GDM1 (cell line): ENCODE results near the gene PRMT2.

Experiments used
- DNase-seq: peaks from one replicate; lab custom pipeline; 2025; lab: John Stamatoyannopoulos, UW

PRMT2 gene

DNA sequence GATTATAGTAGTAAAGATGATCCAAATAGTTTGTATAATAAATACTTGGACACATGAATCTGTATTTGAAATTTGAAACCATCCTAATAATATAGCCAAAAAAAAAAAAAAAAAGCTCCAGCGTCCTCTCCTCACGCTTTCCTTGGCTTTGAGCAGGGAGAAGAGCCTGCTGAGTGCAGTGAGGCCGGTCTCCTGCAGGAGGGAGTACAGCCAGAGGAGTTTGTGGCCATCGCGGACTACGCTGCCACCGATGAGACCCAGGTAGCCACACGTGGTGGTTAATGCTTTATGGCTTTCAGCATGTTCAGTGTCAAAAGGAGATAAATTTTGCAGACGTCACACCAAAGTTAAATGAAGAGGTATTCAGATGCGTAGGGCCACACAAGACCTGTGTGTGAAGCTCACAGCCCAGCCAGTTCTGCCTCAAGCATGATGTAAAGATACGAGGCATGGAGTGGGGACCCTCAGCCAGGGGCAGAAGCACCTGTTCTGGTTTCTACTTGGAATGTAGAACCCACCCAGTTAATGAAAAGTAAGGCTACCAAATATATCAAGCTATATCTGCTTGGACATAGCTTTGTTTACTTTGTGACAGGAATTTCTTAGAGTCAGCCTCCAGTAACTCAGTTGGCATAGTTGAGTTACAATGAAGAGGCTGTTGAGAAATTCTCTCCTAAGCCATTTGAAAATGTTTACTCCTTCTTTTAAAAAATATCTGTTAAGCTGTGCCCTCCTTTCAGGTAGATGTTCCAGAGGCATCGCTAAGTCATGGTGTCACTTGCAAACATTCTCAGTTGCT lies 8.1 kb downstream of the PRMT2 start:
- DNase-seq = no peak

DNA sequence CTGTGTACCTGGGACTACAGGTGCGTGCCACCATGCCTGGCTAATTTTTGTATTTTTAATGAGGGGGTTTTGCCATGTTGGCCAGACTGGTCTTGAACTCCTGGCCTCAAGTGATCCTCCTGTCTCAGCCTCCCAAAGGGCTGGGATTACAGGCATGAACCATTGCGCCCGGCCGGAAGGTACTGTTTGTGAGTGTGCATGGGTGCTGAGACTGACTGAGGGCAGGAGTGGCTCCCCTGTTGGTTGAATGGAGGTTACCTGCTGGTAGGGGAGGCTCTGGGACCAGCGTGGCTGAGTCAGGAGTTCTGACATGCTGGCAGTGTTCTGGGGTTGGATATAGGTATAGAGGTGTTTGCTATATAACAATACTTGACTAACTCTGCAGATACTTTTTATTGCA lies 10.4 kb downstream of the PRMT2 start:
- no peak for DNase-seq

DNA sequence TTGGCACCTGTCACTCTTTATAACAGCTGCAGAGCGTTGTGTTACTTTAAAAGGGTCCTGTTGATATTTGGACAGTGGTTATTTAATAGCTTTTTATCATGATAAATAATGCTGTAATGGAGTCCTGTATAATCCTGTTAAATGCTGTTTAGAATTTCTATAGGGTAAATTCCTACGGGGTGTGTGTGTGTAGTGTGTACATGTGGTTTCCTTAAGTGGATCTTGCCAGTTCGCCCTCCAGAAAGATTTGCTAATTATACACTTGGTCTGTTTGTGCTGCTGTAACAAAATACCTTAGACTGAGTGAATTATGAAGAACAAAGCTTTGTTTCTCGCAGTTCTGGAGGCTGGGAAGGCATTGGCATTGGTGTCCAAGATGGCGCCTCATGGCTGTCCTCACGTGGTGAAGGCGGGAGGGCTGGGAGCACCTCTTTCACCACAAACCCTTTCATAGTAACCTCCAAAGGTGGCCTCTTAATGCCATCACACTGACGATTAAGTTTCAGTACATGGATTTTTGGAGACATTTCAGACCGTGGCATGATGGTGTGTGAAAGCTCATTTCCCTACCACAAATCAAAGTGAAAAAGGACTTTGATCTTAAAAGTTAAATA lies 11.2 kb downstream of the PRMT2 start:
- DNase-seq = no peak

DNA sequence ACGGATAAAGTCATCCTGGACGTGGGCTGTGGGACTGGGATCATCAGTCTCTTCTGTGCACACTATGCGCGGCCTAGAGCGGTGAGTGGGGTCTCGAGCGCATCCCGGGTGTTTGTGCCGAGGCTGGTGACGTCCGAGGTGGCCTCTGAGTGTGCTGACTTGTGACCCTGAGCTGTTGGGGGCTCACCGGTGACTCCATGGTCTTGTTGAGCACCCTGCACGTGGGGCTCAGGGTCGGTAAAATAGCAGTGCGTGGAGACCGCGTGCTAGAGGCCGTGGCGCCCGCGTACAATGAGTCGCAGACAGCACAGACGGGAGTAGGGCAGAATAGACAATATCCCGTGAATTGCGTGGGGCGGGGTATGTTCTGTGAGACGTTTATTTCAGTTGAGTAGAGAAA lies 13.1 kb downstream of the PRMT2 start:
- DNase-seq = no peak

DNA sequence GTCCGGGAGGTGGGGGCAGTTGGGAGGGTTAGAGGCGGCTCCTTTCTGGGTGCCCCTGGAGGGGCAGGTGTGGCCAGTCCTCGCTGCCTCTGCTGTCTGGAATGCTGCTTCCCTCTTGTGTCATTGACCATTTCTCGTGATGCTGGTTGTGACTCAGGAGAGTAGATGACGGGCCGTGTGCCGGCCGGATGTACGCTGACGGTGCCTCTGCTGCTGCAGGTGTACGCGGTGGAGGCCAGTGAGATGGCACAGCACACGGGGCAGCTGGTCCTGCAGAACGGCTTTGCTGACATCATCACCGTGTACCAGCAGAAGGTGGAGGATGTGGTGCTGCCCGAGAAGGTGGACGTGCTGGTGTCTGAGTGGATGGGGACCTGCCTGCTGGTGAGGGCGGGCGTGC lies 13.9 kb downstream of the PRMT2 start:
- DNase-seq = no peak

DNA sequence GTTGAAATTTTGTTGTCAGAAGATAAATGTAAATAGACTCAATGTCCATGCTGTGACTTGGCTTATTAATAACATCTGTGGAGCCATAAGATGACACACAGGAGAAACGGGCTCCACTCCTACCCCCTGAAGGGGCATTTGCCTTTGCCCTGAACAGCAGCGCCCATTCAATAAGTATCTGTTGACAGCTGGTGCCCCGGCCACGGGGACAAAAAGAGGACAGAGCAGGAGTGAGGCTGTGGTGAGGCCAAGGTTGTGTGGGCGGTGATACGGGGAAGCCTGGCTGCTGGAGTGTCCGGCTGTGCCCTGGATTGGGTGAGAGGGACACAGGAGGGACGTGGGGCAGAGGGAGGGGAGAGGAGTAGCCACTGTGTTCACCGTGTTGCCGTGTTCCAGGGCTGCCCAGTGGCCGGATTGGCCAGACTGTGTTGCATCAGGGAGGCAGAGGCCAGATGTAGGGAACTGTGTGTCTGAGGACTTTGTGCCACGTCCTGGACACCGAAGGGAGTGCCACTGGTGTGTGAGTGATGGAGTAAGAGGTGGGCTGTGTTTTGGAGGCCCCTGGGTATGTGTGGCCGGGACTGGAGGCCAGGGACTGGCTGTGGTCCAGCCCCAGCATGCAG lies 15.1 kb downstream of the PRMT2 start:
- no peak for DNase-seq

DNA sequence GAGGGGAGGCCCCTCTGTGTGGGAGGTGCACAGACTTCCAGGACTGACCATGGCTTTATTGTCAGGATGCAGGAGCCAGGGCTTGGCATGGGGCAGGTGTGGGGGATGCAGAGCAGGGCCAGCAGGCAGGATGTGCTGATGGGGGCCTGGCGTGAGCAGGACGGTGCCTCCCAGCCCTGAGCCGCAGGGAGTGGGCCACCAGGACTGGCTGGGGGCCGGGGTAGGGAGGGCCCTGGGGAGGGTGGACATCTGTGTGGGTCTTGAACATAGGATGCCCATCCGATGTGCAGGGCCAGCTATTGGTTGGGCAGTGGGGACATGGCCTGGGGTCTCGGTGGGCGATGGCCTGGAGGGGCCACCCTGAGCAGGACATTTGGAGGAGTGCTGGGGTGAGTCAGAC lies 15.6 kb downstream of the PRMT2 start:
- DNase-seq = no peak

DNA sequence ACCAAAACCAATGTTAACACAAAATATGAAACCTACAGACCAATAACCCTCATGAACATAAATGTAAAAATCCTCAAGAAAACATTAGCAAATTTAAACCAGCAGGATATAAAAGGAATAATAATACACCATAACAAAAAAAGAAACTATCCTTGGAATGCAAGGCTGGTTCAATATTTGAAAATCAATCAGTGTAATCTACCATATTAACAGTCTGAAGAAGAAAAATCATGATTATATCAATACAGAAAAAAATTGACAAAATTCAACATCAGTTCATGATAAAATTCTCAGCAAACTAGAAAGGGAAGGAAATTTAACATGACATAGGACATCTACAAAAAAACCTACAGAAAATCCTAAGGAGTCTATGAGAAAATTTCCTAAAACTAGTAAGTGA lies 19.8 kb downstream of the PRMT2 start:
- no peak for DNase-seq

DNA sequence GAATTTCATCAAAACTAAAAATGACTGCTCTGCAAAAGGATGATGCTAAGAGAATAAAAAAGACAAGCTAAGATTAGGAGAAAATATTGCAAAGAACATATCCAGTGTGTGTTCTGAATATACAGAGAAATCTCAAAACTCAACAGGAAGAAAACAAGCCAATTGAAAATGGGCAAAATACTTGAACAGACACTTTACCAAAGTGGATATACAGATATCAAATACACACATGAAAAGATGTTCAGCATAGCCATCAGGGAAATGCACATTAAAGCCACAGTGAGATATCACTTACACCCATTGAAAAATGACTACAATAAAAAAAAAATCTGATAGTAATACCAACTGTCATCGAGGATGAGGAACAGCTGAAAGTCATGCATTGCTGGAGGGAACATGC lies 21.3 kb downstream of the PRMT2 start:
- DNase-seq = no peak

DNA sequence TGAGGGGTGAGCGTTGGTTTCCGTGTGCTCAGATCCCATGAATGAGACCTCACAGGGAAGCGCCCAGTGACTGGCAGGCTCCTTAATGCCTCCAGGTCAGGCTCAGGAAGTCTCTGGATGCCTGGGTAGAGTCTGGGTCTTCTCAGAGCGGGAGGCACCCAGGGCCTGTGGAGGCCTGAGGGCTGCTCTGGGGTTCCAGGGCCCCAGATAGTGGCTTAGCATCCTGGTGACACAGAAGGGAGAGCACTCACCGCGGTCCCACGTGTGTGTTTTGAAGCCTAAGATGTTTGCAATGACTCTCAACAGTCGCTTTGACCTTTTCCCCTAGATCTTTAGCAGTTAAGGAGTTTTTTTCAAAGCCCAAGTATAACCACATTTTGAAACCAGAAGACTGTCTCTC lies 25.0 kb downstream of the PRMT2 start:
- DNase-seq = no peak

DNA sequence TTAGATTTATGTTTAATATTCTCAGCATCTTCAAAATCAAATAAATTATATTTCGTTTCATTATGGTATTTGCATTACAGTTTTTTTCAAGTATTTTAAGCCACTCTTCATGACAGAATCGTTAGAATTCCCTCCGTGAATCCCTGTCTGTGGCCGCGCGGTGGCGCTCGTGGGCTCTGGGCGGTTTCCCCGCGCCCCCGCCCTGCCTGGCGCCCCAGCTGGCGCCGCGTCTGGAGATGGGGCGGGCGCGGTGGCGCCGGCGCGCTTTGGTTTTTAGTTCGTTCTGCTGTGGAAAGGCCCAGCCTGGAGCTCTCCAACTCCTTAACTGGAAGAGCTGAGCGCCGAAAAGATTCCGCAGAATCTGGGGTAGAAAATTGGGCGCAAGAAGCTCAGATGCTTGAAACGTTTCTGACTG lies 25.7 kb downstream of the PRMT2 start:
- DNase-seq = no peak

DNA sequence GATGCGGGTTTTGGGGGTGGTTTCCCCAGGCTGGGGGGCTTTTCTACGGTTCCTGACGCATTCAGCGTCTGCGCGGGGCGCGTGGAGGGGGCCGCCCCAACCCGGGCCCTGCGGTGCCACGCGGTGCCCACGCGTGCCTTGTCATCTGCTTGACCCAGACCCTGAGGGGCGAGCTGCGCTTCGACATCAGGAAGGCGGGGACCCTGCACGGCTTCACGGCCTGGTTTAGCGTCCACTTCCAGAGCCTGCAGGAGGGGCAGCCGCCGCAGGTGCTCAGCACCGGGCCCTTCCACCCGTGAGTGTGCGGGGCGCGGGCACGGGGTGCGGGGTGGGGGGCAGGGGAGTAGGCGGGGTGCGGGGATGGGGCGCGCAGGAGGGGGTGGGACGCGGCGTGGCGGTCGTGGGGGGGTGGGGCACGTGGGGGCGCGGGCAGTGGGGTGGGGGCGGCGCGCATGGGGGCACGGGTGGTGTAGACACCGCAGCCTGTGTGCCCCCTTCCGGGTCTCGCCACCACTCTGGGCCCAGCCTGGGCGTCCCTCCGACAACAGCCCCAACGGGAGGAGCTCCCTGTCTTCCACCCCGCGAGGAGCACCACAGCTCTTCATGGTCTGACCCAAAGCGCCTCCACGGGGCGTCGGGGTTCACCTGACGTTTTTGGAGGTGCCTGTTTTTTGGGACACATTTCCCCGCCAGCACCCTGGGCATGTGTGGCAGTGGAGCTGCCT lies 26.3 kb downstream of the PRMT2 start:
- DNase-seq = no peak

DNA sequence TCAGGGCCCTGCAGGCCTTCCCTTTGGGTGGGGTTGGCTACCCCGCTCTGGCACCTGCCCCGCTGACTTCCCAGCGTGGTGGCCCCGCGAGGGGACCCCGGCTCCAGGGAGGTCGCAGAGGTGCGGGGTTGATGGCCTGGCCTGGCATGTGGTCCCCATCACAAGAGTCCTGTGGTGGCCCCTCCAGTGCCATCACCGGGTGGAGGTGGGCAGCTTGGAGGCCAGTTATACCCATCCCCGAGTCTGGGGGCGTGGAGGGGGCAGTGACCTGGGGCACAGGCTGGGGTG lies 26.8 kb downstream of the PRMT2 start:
- no peak for DNase-seq

DNA sequence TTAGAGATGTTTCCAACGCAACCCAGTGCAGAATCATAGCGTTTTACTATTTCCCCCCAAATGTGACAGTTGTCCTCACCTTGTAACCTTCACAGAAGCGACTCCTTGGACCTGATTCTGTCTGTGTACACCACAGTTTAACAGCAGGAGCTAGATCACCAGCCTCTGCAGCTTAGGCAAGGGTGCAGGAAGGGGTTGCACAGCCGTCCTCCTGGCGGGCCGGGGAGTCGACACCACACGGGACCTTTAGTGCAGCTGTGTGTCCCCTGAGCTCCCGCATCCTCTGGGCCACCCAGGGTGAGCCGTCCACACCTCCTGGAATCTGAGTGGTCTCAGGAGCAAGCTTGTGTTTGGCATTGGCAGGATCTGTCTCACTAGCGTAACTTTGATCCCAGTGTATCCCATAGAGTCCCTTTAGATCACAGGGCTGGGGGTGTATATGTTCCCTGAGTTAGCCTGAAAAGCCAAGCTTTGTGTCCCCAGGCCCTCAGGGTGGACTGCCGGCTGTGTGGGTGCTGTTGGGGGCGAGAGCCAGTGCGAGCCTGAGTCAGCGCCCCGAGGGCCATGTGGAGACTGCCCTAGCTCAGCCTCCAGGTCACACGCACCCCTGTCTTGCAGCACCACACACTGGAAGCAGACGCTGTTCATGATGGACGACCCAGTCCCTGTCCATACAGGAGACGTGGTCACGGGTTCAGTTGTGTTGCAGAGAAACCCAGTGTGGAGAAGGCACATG lies 27.5 kb downstream of the PRMT2 start:
- DNase-seq = no peak

DNA sequence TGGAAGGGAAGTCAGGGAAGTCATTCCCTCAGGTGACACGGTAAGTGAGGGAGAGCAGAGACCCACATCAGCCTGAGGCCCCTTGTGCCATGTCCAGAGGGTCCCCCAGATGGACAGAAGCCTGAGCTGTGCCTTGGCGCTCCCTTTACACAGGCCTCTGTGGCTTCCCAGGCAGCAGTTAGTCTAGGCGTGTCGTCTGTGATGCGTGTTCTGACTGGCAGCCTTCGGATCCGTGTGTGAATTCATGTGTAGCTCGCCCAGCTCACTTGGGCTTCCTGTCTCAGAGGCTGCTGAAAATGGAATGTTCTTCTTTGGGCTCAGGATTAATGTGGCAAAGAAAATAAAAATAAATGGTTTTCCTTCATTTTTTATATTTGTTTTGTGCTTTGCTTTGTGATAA lies 28.3 kb downstream of the PRMT2 start:
- DNase-seq = no peak

DNA sequence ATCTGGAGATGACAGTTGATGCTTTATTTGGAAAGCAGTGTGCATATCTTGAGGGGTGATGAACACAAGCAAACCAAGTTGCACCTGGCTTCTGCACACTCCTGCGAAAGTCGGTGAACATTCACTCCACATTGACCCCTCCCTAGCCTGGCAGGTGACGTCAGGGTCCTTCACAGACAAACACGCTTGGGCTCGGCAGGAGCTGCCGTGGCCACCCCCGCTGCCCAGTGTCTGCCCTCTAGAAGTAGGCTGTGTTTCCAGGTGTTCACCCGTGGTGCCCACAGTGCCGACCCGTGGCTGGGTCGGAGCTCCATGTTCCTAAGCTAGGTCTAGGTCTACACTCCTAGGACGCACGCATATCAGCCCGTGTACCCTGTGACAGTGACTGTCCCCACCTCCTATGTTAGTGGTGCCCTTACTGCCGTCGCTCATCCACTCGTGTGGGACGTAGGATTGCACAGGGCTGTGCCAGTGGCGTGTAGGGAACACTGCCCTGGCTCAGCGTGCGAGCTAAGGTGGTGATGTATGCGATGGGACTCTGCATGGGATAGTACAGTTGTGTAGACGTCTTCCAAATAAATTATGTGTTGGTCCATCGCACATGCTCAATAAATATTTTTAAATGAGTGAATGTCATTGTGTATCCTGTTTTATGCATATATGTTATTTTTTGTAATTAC lies 29.0 kb downstream of the PRMT2 start:
- no peak for DNase-seq

DNA sequence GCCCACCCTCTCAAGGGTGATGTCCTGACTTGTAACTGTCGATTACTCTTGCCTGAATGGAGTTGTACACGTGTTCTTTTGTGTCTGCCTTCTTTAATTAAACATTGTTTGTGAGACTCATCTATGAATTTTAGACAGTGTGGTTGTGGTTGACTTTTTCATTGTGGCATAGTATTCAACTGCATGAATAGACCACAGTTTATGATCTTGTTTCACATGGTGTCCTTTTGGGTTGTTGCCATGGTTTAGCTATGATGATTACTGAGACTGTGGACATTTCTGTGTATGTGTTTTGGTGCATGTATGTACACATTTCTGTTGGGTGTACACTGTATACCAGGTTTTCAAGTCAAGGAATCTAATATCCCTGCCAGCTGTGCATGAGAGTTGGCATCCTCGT lies 30.1 kb downstream of the PRMT2 start:
- DNase-seq = no peak

DNA sequence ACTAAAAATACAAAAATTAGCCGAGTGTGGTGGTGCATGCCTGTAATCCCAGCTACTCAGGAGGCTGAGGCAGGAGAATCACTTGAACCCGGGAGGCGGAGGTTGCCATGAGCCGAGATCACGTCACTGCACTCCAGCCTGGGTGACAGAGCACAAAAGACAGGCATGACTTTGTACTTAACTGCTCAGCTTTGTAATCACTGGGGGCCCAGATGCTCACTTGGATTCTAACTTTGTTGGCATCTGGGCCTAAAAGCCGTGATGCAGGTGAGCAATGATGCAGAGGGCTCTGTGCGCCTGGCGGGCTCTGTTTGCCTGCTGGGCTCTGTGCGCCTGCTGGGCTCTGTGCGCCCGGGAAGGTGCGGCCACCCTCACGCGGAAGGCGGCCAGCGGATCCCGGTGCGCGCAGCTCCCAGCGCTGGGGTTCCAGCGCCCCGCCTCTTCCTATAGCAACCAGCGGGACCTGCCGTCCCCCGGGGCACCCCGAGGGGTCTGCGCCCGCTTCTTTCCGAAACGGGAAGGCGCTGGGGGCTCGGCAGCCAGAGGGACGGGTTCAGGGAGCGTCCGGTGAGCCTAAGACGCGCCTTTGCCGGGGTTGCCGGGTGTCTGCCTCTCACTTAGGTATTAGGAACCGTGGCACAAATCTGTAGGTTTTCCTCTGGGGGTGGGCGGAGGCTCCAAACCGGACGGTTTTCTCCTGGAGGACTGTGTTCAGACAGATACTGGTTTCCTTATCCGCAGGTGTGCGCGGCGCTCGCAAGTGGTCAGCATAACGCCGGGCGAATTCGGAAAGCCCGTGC lies 31.7 kb downstream of the PRMT2 start:
- no peak for DNase-seq

DNA sequence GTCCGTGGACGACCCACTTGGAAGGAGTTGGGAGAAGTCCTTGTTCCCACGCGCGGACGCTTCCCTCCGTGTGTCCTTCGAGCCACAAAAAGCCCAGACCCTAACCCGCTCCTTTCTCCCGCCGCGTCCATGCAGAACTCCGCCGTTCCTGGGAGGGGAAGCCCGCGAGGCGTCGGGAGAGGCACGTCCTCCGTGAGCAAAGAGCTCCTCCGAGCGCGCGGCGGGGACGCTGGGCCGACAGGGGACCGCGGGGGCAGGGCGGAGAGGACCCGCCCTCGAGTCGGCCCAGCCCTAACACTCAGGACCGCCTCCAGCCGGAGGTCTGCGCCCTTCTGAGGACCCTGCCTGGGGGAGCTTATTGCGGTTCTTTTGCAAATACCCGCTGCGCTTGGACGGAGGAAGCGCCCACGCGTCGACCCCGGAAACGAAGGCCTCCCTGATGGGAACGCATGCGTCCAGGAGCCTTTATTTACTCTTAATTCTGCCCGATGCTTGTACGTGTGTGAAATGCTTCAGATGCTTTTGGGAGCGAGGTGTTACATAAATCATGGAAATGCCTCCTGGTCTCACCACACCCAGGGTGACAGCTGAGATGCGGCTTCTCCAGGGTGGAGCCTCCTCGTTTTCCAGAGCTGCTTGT lies 32.4 kb downstream of the PRMT2 start:
- no peak for DNase-seq

DNA sequence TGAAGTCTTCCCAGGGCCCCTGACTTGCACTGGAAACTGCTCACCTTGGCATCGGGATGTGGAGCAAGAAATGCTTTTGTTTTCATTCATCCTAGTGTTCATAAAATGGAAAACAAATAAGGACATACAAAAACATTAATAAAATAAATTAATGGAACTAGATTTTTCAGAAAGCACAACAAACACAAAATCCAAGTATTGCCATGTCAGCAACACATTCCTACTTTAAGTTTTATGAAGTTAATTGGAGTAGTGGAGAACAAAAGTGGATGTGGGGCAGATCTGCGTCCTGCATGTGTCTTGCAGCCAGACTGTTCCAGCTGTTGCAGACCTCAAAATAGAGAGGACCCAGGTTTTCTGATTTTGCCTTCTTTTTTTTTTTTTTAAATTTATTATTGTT lies 32.9 kb downstream of the PRMT2 start:
- no peak for DNase-seq
